HG03064 (cell line): ENCODE measurements around the gene ATXN7L1.
"Not testable (repeated sequence)": the region's sequence is repeated elsewhere in the genome, so short reads cannot be mapped to it uniquely, and the experiment has no call there.

Experiments
- ATAC-seq: cut with Tn5 transposase; IDR thresholded peaks from one replicate; pipeline ENCODE4 v1.9.1; 2021; ENCODE audit warnings: low read depth; ENCODE audit not compliant: unreplicated experiment

Gene ATXN7L1

DNA sequence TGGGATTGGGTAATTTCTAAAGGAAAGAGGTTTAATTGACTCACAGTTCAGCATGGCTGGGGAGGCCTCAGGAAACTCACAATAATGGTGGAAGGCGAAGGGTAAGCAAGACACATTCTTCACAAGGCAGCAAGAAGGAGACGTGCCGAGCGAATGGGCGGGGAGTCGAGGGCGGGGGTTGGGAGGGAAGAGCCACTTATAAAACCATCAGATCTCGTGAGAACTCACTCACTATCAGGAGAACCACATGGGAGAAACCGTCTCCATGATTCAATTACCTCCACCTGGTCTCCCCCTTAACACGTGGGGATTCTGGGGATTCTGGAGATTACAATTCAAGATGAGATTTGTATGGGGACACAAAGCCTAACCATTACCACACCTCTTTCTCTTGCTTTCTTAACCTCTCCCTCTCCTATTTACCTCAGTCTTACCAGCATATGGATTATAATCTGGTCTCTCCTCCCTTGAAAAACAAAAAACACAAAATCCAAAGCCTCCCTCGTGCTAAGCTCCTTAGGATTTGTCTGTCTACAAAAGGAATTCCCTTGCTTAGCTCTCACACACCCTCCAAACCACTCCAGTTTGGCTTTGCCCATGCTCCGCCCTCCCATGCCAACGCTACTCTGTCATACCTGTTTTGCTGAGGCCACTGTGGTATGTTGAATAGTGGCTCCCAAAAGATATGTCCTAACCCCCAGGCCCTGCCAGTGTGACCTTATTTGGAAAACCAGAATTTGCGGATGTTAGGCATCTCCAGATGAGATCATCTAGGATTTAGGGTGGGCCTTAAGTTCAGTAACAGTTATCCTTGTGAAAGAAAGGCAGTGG, 275.5 kb downstream of the ATXN7L1 start:
- ATAC-seq = no peak

DNA sequence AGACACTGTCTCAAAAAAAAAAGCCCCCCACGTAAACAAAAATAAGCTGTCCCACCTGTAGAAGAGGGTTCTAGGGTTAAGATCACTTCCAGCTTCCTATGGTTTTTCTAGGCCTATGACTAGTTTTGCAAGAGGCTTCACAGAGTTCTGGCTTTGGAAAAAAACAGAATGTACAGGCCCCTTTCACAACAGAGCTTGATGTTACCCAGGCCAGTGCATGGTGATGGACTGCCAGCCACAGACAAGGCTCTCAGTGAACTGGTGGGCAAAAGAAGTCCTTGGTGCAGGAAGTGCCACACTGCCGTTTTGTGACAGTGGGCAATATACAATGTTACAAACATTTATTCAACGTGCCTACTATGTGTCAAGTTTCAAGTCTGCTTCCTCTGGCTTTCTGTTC, 276.8 kb downstream of the ATXN7L1 start:
- no peak for ATAC-seq

DNA sequence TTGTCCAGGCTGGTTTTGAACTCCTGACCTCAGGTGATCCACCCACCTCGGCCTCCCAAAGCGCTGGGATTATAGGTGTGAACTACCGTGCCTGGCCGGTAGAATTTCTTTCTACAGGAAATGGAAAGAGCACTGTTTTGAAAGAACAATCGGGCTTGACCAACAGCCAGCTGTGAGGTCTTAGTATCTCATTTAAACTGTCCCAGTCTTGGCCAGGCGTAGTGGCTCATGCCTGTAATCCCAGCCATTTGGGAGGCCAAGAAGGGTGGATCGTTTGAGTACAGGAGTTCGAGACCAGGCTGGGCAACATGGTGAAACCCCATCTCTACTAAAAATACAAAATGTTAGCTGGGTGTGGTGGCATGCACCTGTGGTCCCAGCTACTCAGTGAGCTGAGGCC, 277.3 kb downstream of the ATXN7L1 start:
- not testable (repeated sequence) for ATAC-seq

DNA sequence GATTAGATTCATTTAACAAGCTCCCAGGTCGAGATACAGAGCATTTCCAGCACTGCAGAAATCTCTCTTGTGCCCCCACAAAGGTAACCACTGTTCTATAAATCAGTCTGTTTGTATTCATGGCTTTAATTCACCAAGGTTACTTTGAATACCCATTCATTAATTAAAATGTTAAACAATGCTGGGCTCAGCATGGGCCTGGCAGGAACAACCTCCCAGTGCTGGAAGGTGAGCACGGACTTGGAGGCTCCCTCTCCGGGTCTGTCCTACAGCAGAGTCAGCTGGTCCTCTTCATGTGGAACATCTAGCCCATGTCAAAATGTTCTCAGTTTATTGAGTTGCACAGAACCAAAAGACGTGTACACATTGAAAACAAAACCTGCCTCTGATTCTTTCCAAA, 279.5 kb downstream of the ATXN7L1 start:
- no peak for ATAC-seq

DNA sequence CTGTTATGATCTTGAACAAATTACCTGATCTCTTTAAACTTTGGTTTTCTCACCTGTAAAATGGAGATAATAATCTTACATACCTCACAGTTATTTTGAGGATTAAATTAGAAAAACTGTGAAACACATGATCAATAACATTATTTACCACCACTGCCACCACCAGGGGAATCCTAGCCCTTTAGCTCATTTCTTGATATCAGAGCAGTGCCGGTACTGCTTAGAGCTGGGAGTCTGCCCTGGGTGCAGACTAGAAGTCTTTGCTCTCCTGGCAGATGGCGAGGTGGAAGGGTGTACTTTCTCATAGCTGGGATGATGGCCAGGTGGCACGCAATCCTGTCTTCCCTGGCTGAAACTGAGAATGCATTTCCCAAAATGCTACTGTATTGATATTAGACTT, 282.4 kb downstream of the ATXN7L1 start:
- no peak for ATAC-seq

DNA sequence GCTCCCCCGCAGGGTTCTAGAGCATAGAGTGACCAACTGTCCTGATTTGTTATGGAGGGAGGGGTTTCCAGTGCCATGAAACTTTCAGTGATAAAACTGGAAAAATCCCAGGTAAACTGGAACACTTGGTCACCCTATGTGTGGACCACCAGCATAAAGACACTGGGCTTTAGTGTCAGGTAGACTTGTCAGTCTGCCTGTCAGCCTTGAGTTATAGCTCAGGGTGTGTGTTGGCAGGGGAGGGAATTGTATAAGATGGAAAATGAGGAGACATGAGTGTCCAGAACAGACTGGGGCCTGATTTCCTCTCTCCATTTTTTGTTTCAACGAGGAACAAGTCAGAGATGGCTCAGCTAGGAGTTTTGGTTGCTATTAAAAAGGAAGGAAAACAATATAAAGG, 284.9 kb downstream of the ATXN7L1 start:
- no peak for ATAC-seq

DNA sequence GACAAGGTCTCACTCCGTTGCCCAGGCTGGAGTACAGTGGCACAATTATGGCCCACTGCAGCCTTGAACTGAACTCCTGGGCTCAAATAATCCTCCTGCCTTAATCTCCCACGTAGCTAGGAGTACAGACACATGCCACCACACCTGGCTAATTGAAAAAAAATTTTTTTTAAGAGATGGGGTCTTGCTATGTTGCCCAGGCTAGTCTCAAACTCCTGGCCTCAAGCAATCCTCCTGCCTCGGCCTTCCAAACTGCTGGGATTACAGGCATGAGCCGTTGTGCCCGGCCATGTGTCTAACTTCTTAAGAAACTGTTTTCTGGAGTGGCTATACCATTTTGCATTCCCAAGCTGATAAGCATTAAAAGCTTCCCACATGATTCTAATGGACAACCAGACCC, 285.6 kb downstream of the ATXN7L1 start:
- ATAC-seq = no peak

DNA sequence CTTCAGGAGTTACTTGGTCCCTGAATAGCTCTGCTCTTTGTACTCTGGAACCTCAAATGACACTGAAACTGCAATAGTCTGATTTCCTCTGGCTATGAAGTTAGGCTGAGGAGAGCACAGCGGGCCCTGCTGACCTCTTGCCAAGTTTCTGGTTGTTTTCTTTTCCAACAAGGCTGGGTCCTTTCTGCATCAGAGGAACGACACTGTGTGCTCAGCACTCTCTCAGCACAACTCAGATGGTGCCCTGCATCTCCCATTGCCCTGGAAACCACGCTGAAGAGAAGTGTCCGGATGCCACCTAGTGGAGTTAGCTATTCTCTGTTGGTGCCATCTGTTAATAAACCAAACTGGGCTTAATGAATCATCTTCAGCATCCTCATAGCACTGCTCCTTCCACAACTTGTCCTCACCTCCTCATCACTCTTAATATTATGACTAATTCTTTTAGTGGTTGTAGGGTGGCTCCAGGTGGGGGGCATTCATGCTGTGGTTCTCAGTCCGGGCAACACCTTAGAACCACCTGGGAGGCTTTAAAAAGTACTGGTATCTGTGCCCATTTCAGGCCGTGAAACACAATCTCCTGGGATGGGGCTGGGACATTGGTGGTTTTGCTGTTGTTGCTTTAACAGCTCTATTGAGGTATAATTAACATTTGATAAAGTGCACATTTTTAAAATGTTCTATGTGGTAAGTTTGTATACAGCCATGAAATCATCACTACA, 286.9 kb downstream of the ATXN7L1 start:
- ATAC-seq = peak; percentile 69

DNA sequence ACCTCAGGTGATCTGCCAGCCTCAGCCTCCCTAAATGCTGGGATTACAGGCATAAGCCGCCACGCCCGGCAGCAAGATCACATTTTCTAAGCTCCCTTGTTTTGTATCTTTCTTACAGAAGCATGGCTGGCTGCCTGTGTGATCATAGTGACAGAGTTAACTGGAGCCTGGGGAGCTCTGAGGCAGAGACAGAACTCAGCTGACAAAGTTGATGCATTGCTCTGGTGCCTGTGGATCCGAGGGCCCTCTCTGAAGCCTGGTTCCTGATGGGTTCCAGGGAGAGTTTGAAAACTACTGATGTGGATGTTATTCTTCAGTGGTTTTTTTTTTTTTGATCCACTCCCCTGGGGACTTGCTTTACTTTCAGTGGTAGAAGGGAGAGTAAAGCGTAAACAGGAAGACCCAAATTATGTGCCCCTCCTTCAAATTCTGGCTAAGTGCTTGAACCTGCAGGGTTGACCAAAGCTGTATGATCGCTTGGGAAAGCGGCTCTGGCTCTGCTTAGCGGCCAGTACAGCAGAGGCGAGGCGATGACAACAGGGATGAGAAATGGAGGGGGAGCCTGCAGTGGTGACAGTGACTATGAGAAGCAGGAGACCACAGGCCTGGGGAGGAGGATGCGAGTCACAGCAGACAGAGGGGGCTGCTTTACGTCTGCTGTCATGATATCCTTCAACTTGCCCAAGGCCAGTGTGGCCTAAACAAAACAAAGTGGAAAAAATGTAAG, 288.3 kb downstream of the ATXN7L1 start:
- ATAC-seq = no peak

DNA sequence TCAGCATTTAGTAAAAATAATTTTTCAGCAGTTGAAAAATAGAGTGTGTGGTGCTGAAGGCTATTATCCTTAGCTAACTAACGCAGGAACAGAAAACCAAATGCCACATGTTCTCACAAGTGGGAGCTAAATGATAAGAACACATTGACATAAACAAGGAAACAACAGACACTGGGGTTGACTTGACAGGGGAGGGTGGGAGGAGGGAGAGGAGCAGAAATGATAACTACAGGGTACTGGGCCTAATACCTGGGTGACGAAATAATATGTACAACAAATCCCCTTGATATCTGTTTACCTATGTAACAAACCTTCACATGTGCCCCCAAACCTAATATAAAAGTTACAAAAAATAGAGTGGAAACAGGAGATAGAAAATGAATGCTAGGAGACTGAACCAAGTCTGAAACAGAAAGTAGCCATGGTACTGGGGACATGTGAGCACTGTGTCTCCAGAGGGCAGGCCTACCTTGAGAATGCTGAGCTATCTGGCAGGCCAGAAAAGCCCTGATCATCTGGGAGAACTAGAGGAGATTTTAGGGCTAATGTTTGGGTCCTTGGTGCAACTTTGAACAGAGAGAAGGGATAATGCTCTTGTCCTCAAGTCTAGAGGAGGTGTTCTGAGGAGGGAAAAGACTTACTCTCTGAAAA, 290.4 kb downstream of the ATXN7L1 start:
- ATAC-seq = no peak

DNA sequence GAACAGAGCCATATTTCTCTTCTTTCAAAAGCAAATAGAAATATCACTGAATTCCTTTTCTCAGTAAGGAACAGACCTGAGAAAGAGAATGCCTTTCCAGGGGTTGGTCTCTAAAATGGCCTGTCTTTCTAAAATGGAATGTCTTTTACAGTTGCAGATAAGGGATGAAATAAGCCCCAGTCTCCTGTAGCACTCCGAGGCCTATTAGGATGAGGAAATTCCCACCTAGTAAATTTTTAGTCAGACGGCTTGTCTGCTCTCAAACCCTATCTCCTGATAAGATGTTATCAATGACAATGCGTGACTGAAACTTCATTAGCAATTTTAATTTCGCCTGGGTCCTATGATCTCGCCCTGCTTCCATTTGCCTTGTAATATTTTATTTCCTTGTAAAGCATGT, 292.2 kb downstream of the ATXN7L1 start:
- no peak for ATAC-seq

DNA sequence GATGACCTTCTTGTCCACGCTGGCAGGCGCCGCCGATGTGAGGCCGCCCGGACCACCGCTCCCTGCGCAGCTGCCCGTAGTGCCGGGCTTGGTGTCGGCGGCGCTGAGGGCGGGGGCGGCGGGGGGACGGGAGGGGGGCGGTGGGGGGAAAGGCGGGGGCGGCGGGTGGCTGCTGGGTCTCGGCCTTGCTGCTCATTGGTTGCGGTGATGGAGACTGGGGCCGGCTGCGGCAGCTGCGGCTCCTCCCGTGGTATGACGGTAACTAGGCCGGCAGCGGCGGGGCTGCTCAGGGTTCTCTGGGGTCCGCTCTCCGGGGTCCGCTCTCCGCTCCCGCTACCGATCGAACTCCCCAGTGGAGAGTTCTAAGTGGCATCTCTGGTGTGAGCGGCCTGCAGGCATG, 293.3 kb downstream of the ATXN7L1 start:
- ATAC-seq = no peak

DNA sequence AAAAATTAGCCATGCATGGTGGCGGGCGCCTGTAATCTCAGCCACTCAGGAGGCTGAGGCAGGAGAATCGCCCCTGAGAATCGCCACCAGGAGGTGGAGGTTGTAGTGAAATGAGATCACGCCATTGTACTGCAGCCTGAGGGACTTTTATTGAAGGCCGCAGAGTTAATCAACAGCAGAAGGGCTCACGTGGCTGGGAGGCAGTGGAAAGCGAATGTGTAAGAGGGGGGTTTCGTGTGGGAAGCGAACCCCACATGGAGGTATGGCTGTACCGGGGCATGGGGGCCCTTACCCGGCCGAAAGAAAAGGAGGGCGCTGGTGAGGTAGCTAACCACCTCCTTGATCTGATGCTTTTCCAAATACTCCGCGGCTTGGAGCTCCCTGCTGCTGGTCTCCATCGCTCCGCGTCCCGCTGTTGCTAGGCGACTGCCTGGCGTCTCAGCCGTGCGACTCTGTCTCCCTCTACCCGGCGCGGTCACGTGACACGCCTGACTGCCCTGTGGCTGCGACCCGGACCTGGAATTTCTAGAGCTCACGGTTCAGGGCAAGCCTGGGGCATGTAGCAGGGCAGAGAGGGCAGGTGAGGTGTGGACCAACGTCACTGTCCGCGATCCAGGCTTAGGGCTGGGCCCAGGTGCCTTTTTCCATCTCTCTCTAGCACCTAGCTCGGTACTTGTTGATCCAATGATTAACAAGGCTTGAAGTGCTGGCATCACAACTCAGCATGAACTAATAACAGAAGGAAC, 295.2 kb downstream of the ATXN7L1 start, which contains the start of gene EFCAB10:
TSS of gene EFCAB10 (minus strand) at position 428 of the 746 bp plus-strand sequence. CDS start at position 398, 30 bp downstream.
- peak; percentile 61 for ATAC-seq

DNA sequence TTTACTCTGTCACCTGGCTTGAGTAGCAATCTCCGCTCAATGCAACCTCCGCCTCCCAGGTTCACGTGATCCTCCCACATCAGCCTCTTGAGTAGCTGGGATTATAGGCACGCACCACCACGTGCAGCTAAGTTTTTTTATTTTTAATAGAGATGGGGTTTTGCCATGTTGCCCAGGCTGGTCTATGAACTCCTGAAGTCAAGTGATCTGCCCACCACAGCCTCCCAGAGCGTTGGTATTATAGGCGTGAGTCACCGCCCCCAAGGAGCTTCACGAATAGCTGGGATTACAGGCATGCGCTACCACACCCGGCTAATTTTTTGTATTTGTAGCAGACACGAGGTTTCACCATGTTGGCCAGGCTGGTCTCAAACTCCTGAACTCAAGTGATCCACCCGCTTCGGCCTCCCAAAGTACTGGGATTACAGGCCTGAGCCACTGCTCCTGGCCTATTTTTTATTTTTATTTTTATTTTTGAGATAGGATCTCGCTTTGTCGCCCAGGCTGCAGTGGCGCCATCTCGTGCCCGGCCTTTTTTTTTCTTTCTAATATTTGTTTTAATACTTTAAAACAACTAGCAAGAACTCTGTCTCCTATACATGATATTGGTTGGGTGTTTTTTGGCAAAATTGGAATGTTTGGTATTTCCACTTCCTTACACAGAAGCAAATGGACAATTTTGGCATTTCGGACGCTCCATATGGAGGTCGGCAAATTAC, 296.2 kb downstream of the ATXN7L1 start:
- no peak for ATAC-seq

DNA sequence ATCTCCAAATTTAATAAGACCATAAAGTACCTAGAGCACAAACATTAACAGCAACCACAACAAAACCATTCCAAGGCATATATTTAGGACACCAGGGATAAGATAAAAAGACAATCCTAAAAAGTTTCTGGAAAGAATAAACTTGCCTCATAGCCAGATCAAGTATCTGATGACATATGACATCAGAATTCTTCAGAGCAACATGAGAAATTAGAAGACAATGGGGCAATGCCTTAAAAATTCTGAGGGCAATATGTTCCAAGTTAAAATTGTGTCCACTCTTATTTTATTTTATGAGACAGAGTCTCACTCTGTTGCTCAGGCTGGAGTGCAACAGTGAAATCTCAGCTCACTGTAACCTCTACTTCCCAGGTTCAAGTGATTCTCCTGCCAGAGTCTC, 297.9 kb downstream of the ATXN7L1 start:
- ATAC-seq = no peak

DNA sequence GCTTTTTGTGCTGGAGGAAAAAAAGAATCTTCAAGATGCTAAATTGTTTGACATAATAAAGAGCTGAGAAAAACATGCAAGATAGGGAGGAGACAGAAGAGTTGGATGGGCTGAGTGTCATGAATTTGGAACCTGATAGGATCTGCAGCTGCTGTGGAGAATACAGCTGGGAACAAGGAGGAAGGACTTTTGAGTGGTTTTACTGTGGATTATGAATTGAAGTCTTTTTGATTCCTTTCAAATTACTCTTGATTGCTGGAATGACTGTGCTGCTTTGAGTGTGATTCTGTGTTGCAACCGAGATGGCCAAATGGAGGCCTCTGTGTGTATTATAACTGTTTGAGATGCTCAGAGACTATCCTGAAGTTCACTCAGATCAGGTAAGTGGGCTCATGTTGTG, 299.1 kb downstream of the ATXN7L1 start:
- ATAC-seq = no peak

DNA sequence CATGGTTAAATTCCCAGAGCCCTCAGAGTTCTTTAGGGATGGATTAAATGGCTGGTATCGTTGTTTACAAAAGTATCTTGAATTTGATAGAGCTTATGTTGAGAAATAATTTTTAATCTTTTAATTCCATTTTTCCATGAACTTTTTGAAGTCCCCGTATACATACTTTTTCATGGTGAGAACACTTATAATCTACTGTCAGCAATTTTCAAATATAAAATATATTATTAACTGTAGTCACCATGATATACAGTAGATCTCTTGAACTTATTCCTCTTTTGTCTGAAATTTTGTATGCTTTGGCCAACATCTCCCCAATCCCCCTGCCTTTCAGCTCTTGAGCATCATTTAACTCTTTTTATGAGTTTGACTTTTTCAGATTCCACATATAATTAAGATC, 304.5 kb downstream of the ATXN7L1 start:
- ATAC-seq = no peak

DNA sequence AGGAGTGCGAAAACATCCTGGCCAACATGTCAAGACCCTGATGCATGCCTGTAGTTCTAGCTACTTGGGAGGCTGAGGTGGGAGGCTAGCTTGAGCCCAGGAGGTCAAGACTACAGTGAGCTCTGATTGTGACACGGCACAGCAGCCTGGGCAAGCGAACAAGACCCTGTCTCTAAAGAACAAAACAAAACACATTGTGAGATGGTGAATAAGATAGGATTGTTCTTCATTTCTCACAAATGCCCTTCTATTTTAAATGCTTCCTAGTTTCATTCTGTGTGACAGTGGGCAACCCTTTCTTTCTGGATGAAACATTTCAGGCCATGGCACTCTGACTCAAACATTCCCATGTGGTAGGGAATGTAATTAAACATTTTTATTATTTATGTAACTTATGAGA, 308.6 kb downstream of the ATXN7L1 start:
- ATAC-seq = no peak

DNA sequence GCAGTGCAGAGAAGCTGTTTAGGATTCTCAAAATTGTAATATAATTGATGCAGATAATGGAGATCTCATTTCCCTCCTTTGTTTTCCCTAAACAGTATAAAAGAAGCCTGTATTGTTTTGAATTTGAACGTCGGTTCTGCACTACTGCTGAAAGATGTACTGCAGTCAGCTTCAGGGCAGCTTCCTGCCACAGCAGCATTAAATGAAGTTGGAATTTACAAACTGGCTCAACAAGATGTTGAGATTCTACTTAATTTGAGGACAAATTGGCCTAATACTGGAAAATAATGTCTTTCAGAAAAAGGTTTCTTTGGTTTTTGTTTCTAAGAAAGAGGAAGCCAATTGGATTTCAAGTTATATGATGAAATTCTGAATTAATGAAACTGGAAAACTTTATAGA, 309.4 kb downstream of the ATXN7L1 start:
- no peak for ATAC-seq
